ENCODE measurements around the gene PTGER4. TPM values are rescaled to one million over a fixed set of nuclear protein-coding genes. Genes with fewer than 3 reads are reported as not detected.

PTGER4 gene
- total and polyA plus RNA-seq, 2 of the 8 experiments (the other 6 are each of a cell fraction or from before 2014, with no cell fraction given) = 0.76 to 1.2 TPM

DNA sequence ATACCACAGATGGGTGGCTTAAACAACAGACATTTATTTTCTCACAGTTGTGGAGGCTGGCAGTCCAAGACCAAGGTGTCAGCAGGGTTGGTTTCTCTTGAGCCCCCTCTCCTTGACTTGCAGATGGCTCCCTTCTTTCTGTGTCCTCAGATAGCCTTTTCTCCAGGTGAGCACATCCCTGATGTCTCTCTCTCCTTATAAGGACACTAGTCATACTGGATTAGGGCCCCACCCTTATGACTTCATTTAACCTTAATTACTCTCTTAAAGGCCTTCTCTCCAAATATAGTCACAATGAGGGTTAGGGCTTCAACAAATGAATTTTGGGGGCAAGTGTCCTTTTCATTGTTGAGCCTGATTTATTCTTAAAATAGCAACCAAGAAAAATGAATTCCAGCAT lies 14.7 kb downstream of the PTGER4 start:
- Histone ChIP-seq H3K4me1 (replicated peaks in 1 of 4; ENCODE audit: control insufficient read depth in 3 of 4, insufficient read depth in 4 of 4, low read length in 3 of 4) (no peaks in the 10 kb centered on the region), H3K18ac (ENCODE audit: extremely low read depth, low read length) (no peak overlapping the region), H2BK12ac (ENCODE audit: low read depth, low read length) (no peak overlapping the region), H2AFZ (ENCODE audit: low read length) (no peak overlapping the region), H3K56ac (replicated peaks; ENCODE audit: insufficient read length, low read depth, low read length) (no peak overlapping the region), H4K8ac (ENCODE audit: extremely low read depth, insufficient read depth, low read length) (no peak overlapping the region), H3K9me3 (ENCODE audit: insufficient read depth in 2 of 2, low read depth in 1 of 2, low read length in 1 of 2) (peaks cover 0 to 2% of the 10 kb centered on the region in 2 experiments; a peak in 2 of 4 replicates), H2BK20ac (ENCODE audit: low read length) (no peak overlapping the region), H2AK5ac (ENCODE audit: low read depth, low read length) (no peak overlapping the region), H4K20me1 (replicated peaks in 1 of 2; ENCODE audit: control insufficient read depth in 1 of 2, insufficient read depth in 2 of 2, low read length in 2 of 2) (no peaks in the 10 kb centered on the region), H2BK120ac (replicated peaks; ENCODE audit: low read depth, low read length) (no peak overlapping the region), H3K23ac (ENCODE audit: insufficient read length) (no peak overlapping the region), H3K23me2 (ENCODE audit: low read depth, low read length) (no peaks in the 10 kb centered on the region), H3K4me2 (ENCODE audit: insufficient read depth in 1 of 2, low read depth in 2 of 2, low read length in 2 of 2) (no peak overlapping the region), H3K79me1 (ENCODE audit: low read depth, low read length) (no peaks in the 10 kb centered on the region), H4K5ac (ENCODE audit: insufficient read length, low read depth, low read length) (no peak overlapping the region), H2BK5ac (ENCODE audit: low read depth, low read length) (no peak overlapping the region), H3K27me3 (replicated peaks in 1 of 4; ENCODE audit: control insufficient read depth in 3 of 4, extremely low read depth in 1 of 4, insufficient read depth in 3 of 4, low read length in 3 of 4) (no peaks in the 10 kb centered on the region), H3K4me3 (ENCODE audit: extremely low read depth in 1 of 4, insufficient read depth in 2 of 4, low read depth in 3 of 4, low read length in 4 of 4) (no peak overlapping the region), H3K9ac (replicated peaks in 1 of 4; ENCODE audit: extremely low read depth in 1 of 4, low read depth in 3 of 4, low read length in 3 of 4) (no peak overlapping the region), H2BK15ac (ENCODE audit: low read length) (no peak overlapping the region), H3K27ac (ENCODE audit: low read depth, low read length) (no peak overlapping the region), H4K91ac (replicated peaks; ENCODE audit: insufficient read length, low read length) (no peak overlapping the region), H3K36me3 (ENCODE audit: control insufficient read depth in 2 of 4, insufficient read depth in 4 of 4, low read length in 3 of 4) (no peaks in the 10 kb centered on the region), H3K4ac (replicated peaks; ENCODE audit: insufficient read length, low read depth, low read length) (no peak overlapping the region), H3K14ac (ENCODE audit: insufficient read length) (no peak overlapping the region), H3K79me2 (ENCODE audit: control insufficient read depth in 1 of 2, insufficient read depth in 2 of 2, low read length in 2 of 2) (no peaks in the 10 kb centered on the region)
- TF ChIP-seq NRF1 (IDR thresholded peaks at IDR 0.05; ENCODE audit: low read depth, low read length) = no peak
- no peak for TF ChIP-seq CHD2 (IDR thresholded peaks at IDR 0.05; ENCODE audit: low read length)
- no peak for TF ChIP-seq TCF12 (IDR thresholded peaks at IDR 0.05; ENCODE audit: low read depth, low read length)
- TF ChIP-seq SUZ12 (IDR thresholded peaks at IDR 0.05; ENCODE audit: low read length) = no peak
- TF ChIP-seq MAX (IDR thresholded peaks at IDR 0.05) = no peak
- TF ChIP-seq RXRA (IDR thresholded peaks at IDR 0.05; ENCODE audit: insufficient read depth, low read depth, low read length) = no peak
- TF ChIP-seq CEBPB (IDR thresholded peaks at IDR 0.05; ENCODE audit: low read depth, low read length) = no peak
- TF ChIP-seq, protein P1, sequence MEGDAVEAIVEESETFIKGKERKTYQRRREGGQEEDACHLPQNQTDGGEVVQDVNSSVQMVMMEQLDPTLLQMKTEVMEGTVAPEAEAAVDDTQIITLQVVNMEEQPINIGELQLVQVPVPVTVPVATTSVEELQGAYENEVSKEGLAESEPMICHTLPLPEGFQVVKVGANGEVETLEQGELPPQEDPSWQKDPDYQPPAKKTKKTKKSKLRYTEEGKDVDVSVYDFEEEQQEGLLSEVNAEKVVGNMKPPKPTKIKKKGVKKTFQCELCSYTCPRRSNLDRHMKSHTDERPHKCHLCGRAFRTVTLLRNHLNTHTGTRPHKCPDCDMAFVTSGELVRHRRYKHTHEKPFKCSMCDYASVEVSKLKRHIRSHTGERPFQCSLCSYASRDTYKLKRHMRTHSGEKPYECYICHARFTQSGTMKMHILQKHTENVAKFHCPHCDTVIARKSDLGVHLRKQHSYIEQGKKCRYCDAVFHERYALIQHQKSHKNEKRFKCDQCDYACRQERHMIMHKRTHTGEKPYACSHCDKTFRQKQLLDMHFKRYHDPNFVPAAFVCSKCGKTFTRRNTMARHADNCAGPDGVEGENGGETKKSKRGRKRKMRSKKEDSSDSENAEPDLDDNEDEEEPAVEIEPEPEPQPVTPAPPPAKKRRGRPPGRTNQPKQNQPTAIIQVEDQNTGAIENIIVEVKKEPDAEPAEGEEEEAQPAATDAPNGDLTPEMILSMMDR (IDR thresholded peaks at IDR 0.05; ENCODE audit: control extremely low read depth in 1 of 3, insufficient read depth in 1 of 3, low read depth in 1 of 3, low read length in 3 of 3) = no peak
- FAIRE-seq (no peak), DNase-seq (ENCODE audit: low read depth in 1 of 2, low spot score in 2 of 2) (no peak)
- CTCF ChIA-PET (ENCODE audit: partially characterized antibody) = no interaction called here
- POLR2A ChIA-PET (ENCODE audit: partially characterized antibody) = no interaction called here
